Fibroblast of peridontal ligament (primary cell): ENCODE measurements around the gene CNTN5.

Experiments used
- DNase-seq: peaks from one replicate; pipeline ENCODE4 v3.0.0-alpha.2; 2010; ENCODE audit errors: extremely low read depth

Gene CNTN5

GRCh38 chr11:99918761-99919160 is 898.0 kb downstream of the CNTN5 start:
- DNase-seq: no peak

- no peak for DNase-seq
Measured at GRCh38 chr11:99920956-99921355, 900.2 kb downstream of the CNTN5 start.

DNA sequence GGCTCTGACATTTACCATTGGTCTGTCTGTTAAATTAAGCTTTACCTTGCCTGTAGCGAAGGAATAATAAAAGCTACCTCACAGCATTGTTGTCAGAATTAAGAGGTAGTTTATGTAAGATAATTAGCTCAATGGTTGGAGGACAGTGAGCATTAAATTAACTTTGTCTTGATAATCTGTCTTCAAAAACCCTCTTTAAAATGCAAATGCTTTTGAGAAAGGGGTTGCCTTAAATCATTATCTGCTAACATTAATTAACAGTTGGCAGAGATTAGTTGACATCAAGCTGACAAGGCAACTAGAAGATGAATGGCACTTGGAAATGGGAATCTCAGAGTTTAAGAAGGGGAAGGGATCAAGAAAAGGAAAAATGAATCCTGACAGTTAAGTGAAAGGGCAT is 905.2 kb downstream of the CNTN5 start:
- DNase-seq: no peak

- no peak for DNase-seq
Measured at GRCh38 chr11:99932684-99933083, 911.9 kb downstream of the CNTN5 start.

GRCh38 chr11:99934008-99934407 is 913.3 kb downstream of the CNTN5 start:
- no peak for DNase-seq

- DNase-seq: no peak
Measured at GRCh38 chr11:99937330-99937729, 916.6 kb downstream of the CNTN5 start.

DNA sequence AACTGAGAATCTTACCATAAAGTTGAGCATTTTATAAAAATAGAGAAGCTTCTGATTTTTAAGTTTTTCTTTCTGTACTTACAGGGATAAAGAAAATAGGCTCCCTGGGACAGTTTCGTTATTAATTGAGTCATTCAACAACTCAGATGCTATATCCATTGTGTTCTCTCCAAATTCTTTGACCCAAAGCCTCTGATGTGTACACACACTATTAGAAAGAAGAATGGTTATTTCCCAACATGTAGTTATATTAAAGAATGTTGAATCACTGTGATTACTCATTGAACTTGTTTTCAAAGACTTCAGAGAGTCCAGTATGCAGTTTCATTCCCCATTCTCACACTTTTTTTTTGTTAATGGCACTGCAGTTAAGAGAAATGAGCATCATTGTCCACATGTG is 932.1 kb downstream of the CNTN5 start:
- no peak for DNase-seq

DNA sequence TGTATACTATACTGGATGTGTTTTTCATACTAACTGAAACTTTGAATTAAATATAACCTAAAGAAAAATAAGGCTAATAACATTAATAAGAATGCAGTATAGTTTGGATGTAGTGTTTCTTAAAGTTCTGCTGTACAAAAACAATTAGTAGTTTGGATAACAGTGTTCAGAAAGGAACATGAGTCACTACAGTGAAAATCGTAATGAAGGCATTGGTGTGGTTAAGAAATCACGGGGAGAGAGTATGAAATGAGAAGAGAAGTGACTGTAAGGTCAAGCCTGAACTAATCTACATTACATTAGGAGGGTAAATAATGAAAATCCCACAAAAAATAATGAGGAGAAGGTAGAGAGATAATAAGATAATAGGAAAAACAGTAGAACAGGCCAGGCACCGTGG is 939.8 kb downstream of the CNTN5 start:
- no peak for DNase-seq

DNA sequence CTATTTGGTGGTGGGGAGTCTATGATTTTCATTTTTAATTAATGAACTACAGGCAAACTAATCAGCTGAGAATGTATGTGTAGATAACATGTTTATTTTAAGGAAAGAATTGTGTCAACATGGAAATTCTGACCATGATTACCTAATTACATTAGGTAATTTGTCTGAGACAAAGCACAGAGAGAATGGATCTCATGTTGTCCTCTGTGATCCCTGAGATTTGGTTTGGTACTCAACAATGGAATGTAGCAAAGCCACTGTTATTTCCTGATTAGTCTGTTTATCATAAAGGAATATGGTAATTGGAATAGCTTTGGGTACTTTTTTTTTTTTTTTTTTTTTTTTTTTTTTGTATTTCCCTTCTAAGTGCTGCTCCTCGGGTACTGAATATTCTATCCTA is 947.6 kb downstream of the CNTN5 start:
- no peak for DNase-seq

- DNase-seq: no peak
Measured at GRCh38 chr11:99973993-99974392, 953.2 kb downstream of the CNTN5 start.

- no peak for DNase-seq
Measured at GRCh38 chr11:99979042-99979441, 958.3 kb downstream of the CNTN5 start.

DNA sequence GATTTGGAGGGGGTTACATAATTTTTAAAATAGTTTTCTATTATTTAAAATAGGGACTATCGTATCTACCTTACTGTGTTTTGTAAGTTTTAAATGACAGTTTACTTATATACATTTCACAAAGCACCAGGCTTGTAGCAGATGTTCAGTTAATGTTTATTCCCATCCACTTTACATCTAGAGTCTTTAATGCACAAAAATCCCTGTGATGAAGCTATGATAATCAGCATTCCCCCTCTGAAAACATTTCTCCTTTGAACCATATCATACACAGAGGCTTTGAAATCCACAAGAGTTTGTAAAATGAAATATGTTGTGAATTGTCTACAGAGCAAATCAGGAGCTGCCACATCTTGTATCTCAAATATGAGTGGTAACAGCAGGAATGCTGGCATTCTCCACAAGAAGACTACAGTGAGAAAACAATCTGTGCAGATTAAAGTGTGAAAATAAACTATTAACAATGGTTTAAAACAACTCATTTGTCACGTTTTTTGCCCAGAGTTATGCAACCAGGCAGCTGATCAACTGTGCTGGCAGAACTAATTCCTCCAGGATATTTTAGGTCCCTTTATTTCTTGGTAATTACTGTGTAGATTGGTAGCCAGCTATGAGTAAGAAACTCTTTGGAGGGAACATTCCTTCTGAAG is 967.2 kb downstream of the CNTN5 start:
- no peak for DNase-seq

- DNase-seq: no peak
Measured at GRCh38 chr11:99988471-99988837, 967.7 kb downstream of the CNTN5 start.

- no peak for DNase-seq
Measured at GRCh38 chr11:100003985-100004384, 983.2 kb downstream of the CNTN5 start.

GRCh38 chr11:100004541-100004940 is 983.8 kb downstream of the CNTN5 start:
- no peak for DNase-seq

GRCh38 chr11:100008417-100008816 is 987.7 kb downstream of the CNTN5 start:
- no peak for DNase-seq

DNA sequence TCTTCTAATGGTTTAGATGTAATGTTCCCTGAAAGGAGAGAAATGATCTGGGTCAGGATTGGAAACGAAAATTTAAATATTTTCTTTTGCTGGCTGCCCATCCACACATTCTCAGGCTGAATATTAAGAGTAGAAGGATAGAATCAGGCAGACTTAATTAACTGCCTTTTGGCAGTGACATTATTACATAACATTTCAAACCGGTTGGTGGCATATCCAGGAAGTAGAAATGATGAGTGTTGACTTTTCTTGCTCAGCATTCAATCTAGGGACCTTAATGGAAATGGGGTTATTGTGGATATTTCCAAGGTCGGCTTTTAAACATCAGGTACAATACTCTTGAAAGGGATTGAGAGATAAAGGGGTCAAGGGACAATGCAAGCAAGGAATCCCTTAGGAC is 989.0 kb downstream of the CNTN5 start:
- DNase-seq: no peak

- DNase-seq: no peak
Measured at GRCh38 chr11:100010393-100010792, 989.6 kb downstream of the CNTN5 start.

DNA sequence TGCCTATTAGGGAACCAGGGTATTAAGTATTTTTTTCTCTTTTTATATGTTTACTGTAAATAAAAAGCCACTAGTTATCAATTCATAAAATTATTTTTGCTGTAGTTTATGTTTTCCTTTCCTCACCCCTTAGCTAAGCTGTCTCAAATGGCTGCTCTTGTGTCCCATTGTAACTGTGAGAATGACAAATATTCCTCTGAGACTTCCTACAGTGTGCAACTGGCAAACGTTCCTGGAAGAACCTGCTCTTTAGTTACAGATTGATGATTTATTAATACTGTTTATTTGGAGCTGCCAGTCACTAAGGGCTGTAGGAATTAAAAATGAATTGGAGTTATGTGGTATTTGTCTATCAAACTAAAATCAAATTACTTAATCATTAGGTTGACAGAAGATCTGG is 990.9 kb downstream of the CNTN5 start:
- no peak for DNase-seq

DNA sequence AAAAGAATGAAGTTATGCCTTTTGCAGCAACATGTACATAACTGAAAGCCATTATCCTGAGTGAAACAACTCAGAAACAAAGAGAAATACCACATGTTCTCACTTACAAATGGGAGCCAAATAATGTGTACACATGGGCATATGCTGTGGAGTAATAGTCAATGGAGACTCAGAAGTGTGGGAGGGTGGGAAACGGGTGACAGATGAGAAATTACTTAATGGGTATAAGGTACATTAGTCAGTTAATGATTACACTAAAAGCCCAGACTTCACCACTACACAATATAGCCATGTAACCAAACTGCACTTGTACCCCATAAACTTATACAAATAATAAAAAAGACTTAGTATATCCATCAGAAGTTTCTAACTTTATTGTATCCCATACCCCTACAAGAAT is 992.3 kb downstream of the CNTN5 start:
- no peak for DNase-seq

DNA sequence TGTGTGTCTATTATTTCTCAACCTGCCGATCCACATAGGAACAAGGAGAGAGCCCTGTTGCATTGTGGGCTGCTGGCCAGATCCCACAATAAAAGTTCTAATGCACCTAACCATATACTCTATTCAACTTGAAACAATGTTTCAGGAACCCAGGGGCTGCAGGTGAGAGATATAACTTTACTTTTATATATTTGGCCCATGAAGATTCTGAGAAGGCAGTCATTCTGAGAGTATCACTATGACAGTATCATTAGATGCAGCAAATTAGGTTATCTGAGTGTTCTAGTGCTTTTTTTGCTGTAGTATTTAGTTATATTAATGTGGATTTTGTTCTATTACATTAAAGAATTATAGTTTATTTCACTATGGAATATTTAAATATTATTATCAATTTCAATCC is 1011.2 kb downstream of the CNTN5 start:
- no peak for DNase-seq

- no peak for DNase-seq
Measured at GRCh38 chr11:100061006-100061405, 1040.3 kb downstream of the CNTN5 start.

DNA sequence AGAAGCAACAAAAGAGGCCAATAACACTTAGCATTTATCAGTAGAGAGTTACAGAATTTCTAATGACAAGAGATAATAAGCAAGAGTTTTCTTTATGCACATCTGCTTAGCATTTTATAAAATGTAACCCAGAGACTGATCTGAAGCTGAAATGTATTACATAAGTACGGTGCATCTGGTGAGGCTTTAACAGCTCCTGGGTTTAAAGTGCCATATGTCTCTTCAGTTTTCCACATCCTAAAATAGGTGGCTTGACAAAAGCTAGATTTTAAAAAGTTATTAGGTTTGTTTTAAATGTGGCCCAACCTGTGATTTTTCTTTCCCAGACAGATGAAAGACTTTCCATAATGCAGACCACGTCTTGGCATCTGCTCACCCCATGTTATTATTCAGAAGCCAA is 1045.7 kb downstream of the CNTN5 start:
- no peak for DNase-seq

DNA sequence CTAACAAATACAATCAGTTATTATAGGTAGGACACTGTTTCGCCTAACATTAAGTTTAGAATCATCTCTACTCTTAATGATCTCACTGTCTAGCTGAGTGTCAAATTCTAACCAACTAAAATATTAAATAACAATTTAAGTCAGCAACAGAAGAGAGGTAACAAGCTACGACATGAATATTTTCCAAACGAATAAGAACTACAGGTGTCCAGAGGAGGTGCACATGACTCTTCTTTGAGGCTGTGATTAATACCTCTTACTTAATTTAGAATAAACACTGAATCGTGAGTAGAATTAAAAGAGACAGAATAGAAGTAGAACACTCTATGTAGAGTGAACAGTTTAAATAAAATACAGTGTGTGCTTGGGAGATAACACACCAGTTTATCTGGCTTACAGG is 1047.4 kb downstream of the CNTN5 start:
- no peak for DNase-seq

DNA sequence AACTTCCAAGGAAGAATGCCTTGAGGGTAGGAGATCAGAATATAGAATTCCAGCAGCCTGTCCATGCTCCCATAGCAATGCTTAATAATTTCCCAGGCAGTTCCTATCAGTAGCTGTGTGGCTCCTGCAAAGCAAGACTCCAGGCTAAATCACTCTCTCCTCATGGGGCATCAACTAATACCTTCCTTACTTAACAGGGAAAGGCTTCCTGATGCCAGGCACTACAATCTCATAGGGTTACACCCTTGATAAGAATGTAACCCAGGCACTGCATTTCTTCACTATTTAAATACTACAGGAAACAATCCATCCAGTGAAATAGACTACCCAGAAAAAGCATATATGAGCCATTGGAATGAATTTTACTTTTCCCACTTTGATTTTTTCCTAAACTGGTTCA is 1051.4 kb downstream of the CNTN5 start:
- no peak for DNase-seq
